Measurements from ENCODE around the gene TCF3.
A peak's percentile ranks its signal among the peaks of the same experiment; 100 is the strongest.

The TCF3 gene

DNA sequence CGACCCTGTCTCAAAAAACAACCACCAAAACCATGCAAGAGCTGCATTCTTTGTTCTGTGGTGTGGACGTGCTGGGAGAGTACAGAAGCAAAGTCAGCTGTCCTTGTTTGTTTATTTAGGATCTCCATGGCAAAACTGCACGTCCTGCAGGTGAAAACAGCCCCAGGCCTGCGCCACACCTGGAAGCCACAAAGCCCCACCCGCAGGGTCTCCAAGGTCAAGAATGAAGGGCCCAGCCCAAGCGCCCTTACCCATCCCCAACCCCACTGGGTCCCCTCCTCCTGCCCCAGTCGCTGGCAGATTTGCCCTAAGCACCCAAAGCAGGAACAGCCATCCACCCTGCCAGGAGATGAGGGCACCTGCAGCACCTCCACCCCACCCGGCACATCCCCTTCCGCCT is 70.2 kb downstream of the TCF3 start:
- Mint-ChIP-seq H3K9me3 (ENCODE audit: low read depth) (no peaks in the 10 kb centered on the region), H3K27ac (no peak overlapping the region), H3K36me3 (no peaks in the 10 kb centered on the region), H3K27me3 (no peaks in the 10 kb centered on the region), H3K4me3 (no peak overlapping the region), H3K4me1 (ENCODE audit: low read depth) (peaks cover 7% of the 10 kb centered on the region)

DNA sequence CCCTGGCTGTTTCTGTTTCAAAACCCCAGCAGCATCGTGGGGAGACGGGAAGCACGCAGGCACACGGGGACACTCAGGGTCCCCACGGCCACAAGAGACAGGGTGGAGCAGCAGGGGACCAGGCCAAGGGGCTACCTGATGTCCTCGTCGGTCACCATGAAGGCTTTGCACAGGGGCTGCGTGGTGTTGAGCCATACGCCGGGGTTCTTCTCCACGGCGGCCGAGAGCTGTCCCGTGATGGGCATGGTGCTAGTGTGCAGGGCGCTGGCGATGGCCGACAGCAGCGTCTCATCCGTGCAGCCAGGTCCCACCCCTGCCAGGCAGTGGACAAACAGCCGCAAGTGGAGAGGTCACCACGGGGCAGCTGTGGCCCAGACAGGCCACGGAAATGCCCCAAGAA is 71.5 kb downstream of the TCF3 start:
- Mint-ChIP-seq H3K27me3 (no peaks in the 10 kb centered on the region), H3K9me3 (ENCODE audit: low read depth) (no peaks in the 10 kb centered on the region), H3K4me3 (no peak overlapping the region), H3K36me3 (no peaks in the 10 kb centered on the region), H3K27ac (no peak overlapping the region), H3K4me1 (ENCODE audit: low read depth) (peaks cover 5% of the 10 kb centered on the region)

- H3K27me3 Mint-ChIP-seq: no peaks in the 10 kb centered on the region
- H3K4me3 Mint-ChIP-seq: no peak overlapping the region
- H3K4me1 Mint-ChIP-seq (ENCODE audit: low read depth): no peaks in the 10 kb centered on the region
- no peak overlapping the region for H3K27ac Mint-ChIP-seq
- H3K36me3 Mint-ChIP-seq: no peaks in the 10 kb centered on the region
- no peaks in the 10 kb centered on the region for H3K9me3 Mint-ChIP-seq (ENCODE audit: low read depth)
These were observed 72.0 kb downstream of the TCF3 start for GRCh38 chr19:1580382-1580781.

DNA sequence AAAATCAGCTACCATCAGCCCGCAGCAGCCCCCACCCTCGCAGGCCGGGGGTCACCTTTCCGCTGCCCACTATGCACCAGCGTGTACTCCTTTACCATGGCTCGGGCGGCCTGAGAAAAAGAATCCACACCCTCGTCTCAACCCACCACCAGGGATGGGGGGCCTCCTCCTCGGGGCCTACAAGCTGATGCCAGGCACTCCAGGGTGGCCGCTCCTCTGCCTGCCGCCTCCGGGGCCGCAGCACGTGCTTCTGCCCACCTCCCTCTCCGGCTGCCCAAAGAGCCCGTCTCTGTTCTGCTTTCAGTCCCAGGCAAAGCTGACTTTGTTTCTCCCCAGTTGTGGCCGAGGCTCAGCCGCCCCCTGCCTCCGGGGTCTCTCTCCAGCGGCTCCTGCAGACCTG is 73.2 kb downstream of the TCF3 start:
- Mint-ChIP-seq H3K4me1 (ENCODE audit: low read depth) (no peaks in the 10 kb centered on the region), H3K27me3 (no peaks in the 10 kb centered on the region), H3K4me3 (no peak overlapping the region), H3K27ac (no peak overlapping the region), H3K9me3 (ENCODE audit: low read depth) (no peaks in the 10 kb centered on the region), H3K36me3 (no peaks in the 10 kb centered on the region)

GRCh38 chr19:1577929-1578618 is 74.3 kb downstream of the TCF3 start:
- Mint-ChIP-seq H3K36me3 (no peaks in the 10 kb centered on the region), H3K9me3 (ENCODE audit: low read depth) (no peaks in the 10 kb centered on the region), H3K27me3 (no peaks in the 10 kb centered on the region), H3K4me3 (no peak overlapping the region), H3K4me1 (ENCODE audit: low read depth) (no peaks in the 10 kb centered on the region), H3K27ac (no peak overlapping the region)

DNA sequence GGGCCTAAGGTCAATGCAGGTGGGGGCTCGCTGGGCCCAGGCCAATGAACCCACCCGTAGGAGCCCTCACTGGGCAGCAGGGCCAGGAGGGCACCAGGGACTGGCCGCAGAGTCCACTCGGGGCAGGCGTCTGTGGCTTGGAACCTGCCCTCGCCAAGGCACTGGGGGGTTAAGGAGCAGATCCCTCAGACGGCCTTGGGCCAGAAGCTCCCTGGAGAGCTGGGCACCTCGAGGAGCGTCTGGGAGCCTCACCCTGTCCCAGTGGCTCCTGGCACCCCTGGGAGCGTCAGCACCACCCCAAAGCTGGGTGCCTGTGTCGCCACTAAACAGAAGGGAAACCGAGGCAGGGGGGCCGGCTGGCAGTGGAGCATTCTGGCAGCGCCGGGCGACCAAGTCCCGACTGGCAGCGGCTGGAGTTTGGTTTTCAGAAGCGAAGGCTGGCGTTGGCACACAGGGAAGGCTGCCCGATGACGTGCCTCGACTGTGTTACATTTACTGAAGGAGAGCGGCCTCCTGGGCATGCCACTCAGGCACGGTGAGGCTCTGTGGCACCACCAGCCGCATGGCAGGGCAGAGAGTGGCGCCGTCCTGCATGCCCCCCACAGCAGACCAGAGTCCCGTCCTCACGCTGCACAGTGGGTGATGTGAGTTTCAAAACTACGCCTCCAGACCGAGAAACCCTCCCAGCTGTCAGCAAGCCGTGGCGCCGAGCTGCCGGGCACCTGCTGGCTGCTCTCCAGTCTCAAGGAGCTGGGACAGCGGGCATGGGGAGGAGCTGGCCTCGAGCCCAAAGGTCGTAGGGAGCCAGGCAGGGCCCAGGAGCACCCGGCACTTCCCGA is 75.1 kb downstream of the TCF3 start:
- Mint-ChIP-seq H3K4me3 (no peak overlapping the region), H3K27ac (no peak overlapping the region), H3K9me3 (ENCODE audit: low read depth) (no peaks in the 10 kb centered on the region), H3K27me3 (no peaks in the 10 kb centered on the region), H3K36me3 (no peaks in the 10 kb centered on the region), H3K4me1 (ENCODE audit: low read depth) (no peaks in the 10 kb centered on the region)

- H3K9me3 Mint-ChIP-seq (ENCODE audit: low read depth): no peaks in the 10 kb centered on the region
- H3K27ac Mint-ChIP-seq: no peak overlapping the region
- H3K4me1 Mint-ChIP-seq (ENCODE audit: low read depth): no peaks in the 10 kb centered on the region
- no peak overlapping the region for H3K4me3 Mint-ChIP-seq
- no peaks in the 10 kb centered on the region for H3K27me3 Mint-ChIP-seq
- no peaks in the 10 kb centered on the region for H3K36me3 Mint-ChIP-seq
These were observed 75.9 kb downstream of the TCF3 start for GRCh38 chr19:1576242-1577089.

DNA sequence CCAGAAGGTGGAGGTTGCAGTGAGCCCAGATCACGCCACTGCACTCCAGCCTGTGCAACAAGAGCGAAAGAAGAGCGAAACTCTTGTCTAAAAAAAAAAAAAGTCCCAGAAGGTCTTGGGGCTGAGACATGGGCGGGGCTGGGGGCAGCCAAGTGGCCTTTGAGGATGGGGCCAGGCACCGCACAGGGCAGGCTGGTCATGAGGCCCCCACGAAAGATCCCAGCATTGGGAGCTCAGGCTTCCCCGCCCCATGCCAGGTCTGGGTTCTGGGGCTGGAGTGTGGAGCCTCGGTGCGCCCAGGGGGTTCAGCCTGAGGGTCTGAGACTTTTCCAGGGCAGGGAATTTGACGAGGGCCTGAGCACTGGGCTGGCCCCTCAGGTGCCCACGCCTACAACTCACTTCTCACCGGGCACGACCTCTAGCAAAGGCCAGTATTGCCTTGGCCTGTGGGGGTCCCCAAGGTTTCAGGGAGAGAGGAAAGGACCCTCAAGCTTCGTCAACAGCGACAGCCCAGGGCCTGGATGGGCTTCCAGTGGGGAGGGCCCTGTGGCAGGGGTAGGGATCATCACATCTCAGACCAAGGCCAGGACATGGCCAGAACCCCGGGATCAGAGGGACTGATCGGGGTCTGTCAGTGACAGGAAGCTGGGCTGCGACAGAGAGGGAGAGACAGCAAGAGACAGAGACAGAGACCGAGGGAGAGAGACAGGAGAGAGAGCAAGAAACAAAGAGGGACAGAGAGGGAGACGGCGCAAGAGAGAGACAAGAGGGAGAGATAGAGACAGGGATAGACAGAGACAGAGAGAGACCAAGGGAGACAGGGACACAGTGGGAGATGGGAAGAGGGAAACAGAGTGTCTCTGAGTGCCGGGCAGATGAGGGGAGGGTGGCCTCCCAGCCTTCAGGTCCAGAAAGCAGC is 76.8 kb downstream of the TCF3 start:
- no peaks in the 10 kb centered on the region for H3K9me3 Mint-ChIP-seq (ENCODE audit: low read depth)
- H3K27ac Mint-ChIP-seq: no peak overlapping the region
- no peak overlapping the region for H3K4me3 Mint-ChIP-seq
- H3K27me3 Mint-ChIP-seq: no peaks in the 10 kb centered on the region
- H3K4me1 Mint-ChIP-seq (ENCODE audit: low read depth): no peaks in the 10 kb centered on the region
- H3K36me3 Mint-ChIP-seq: no peaks in the 10 kb centered on the region

GRCh38 chr19:1574354-1575136 is 77.9 kb downstream of the TCF3 start:
- no peaks in the 10 kb centered on the region for H3K9me3 Mint-ChIP-seq (ENCODE audit: low read depth)
- no peaks in the 10 kb centered on the region for H3K27me3 Mint-ChIP-seq
- peaks cover 1% of the 10 kb centered on the region for H3K4me1 Mint-ChIP-seq (ENCODE audit: low read depth)
- no peak overlapping the region for H3K27ac Mint-ChIP-seq
- H3K4me3 Mint-ChIP-seq: no peak overlapping the region
- no peaks in the 10 kb centered on the region for H3K36me3 Mint-ChIP-seq

GRCh38 chr19:1572795-1573194 is 79.6 kb downstream of the TCF3 start:
- H3K4me1 Mint-ChIP-seq (ENCODE audit: low read depth): peaks cover 1% of the 10 kb centered on the region
- H3K27me3 Mint-ChIP-seq: no peaks in the 10 kb centered on the region
- no peak overlapping the region for H3K27ac Mint-ChIP-seq
- no peaks in the 10 kb centered on the region for H3K36me3 Mint-ChIP-seq
- no peak overlapping the region for H3K4me3 Mint-ChIP-seq
- H3K9me3 Mint-ChIP-seq (ENCODE audit: low read depth): no peaks in the 10 kb centered on the region

GRCh38 chr19:1571358-1571757 is 81.1 kb downstream of the TCF3 start:
- Mint-ChIP-seq H3K27ac (no peak overlapping the region), H3K9me3 (ENCODE audit: low read depth) (no peaks in the 10 kb centered on the region), H3K4me1 (ENCODE audit: low read depth) (peaks cover 1% of the 10 kb centered on the region), H3K27me3 (no peaks in the 10 kb centered on the region), H3K36me3 (no peaks in the 10 kb centered on the region), H3K4me3 (no peak overlapping the region)

GRCh38 chr19:1570836-1571235 is 81.6 kb downstream of the TCF3 start:
- H3K36me3 Mint-ChIP-seq: no peaks in the 10 kb centered on the region
- H3K27me3 Mint-ChIP-seq: no peaks in the 10 kb centered on the region
- H3K4me3 Mint-ChIP-seq: no peak overlapping the region
- H3K4me1 Mint-ChIP-seq (ENCODE audit: low read depth): peaks cover 1% of the 10 kb centered on the region
- H3K9me3 Mint-ChIP-seq (ENCODE audit: low read depth): no peaks in the 10 kb centered on the region
- no peak overlapping the region for H3K27ac Mint-ChIP-seq

DNA sequence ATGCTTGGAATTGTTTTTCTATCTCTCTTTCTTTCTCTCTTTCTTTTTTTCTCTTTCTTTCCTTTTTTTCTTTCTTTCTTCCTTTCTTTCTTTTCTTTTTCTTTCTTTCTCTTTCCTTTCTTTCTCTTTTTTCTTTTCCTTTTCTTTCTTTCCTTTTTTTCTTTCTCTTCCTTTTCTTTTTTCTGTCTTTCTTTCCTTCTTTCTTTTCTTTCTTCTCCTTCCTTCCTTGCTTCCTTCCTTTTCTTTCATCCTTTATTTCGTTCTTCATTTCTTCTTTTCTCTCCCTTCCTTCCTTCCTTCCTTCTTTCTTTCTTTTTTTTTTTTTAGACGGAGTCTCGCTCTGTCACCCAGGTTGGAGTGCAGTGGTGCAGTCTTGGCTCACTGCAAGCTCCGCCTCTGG is 82.4 kb downstream of the TCF3 start:
- H3K4me1 Mint-ChIP-seq (ENCODE audit: low read depth): peaks cover 1% of the 10 kb centered on the region
- no peaks in the 10 kb centered on the region for H3K9me3 Mint-ChIP-seq (ENCODE audit: low read depth)
- H3K4me3 Mint-ChIP-seq: peak overlapping the region; percentile 53
- H3K36me3 Mint-ChIP-seq: no peaks in the 10 kb centered on the region
- H3K27me3 Mint-ChIP-seq: no peaks in the 10 kb centered on the region
- no peak overlapping the region for H3K27ac Mint-ChIP-seq

Data from activated naive CD8-positive, alpha-beta T cell (primary cell).